Endothelial cell of umbilical vein (primary cell): ENCODE measurements around the gene BRICD5. TPM values are rescaled to one million over a fixed set of nuclear protein-coding genes. Genes with fewer than 3 reads are reported as not detected.

Source experiments
- BruUV-seq: library from RNA; stranded (reverse); fragments of 400-500 nt; replicated peaks from 2 replicates; lab custom pipeline; 2021; lab: Mats Ljungman, UMichigan
- CTCF ChIA-PET: fragments of 300-600, 350-600 bp; sonication (Branson Sonifier 250); formaldehyde crosslinking; loops from one replicate; lab custom pipeline; 2021; ENCODE audit warnings: antibody characterized with exemption, inconsistent platforms; lab: Charles Lee
- POLR2A ChIA-PET: fragments of 300-600, 350-600 bp; sonication (Branson Sonifier 250); formaldehyde crosslinking; loops from one replicate; lab custom pipeline; 2021; ENCODE audit warnings: antibody characterized with exemption, inconsistent platforms; lab: Charles Lee
- DNase-seq: peaks from one replicate; pipeline ENCODE4 v3.0.0-alpha.2; 2011; ENCODE audit warnings: low read depth, low spot score
- FAIRE-seq: peaks from 2 replicates; lab custom pipeline; 2011; peaks lifted over from hg19 to GRCh38; lab: Jason Lieb, UNC
- H2AFZ ChIP-seq: 2 replicates; pipeline ENCODE4 v1.6.0; 2012; ENCODE audit warnings: low read depth, low read length, control low read depth, inconsistent platforms
- H3K27ac ChIP-seq: 2 replicates; pipeline ENCODE4 v1.5.1; 2011; ENCODE audit warnings: low read depth, mild to moderate bottlenecking, control low read depth, low read length, moderate library complexity; ENCODE audit not compliant: insufficient read depth
- H3K27me3 ChIP-seq, 2 experiments: 2 replicates each; pipeline versions ENCODE4 v1.6.0 to v1.6.1; 2011; ENCODE audit warnings: low read length in 2 of 2, mixed read lengths in 1 of 2; ENCODE audit not compliant: control insufficient read depth in 2 of 2, insufficient read depth in 2 of 2
- H3K36me3 ChIP-seq, 2 experiments: 2 replicates in 1 of 2; 3 replicates in 1 of 2; pipeline ENCODE4 v1.5.1; 2011; ENCODE audit warnings: low read length in 2 of 2, mild to moderate bottlenecking in 1 of 2, moderate library complexity in 1 of 2; ENCODE audit not compliant: control insufficient read depth in 2 of 2, insufficient read depth in 2 of 2; ENCODE audit errors: extremely low read depth in 1 of 2
- H3K4me1 ChIP-seq: 3 replicates; pipeline ENCODE4 v1.5.1; 2011; ENCODE audit warnings: mild to moderate bottlenecking, low read length; ENCODE audit not compliant: control insufficient read depth, insufficient read depth; ENCODE audit errors: extremely low read depth
- H3K4me2 ChIP-seq: 2 replicates; pipeline ENCODE4 v1.6.1; 2011; ENCODE audit warnings: low read length, control low read depth, mixed read lengths; ENCODE audit not compliant: insufficient read depth
- H3K4me3 ChIP-seq, 3 experiments: fragments of 200-600 bp in 1 of 3; sonication (generic), shearing (Covaris generic) in 1 of 3; replicated peaks in 1 of 3; 2 replicates each; pipeline ENCODE4 v1.5.1; 2011 to 2016; ENCODE audit warnings: control low read depth in 3 of 3, low read length in 3 of 3, mild to moderate bottlenecking in 2 of 3, inconsistent platforms in 1 of 3, low read depth in 1 of 3, moderate library complexity in 1 of 3; ENCODE audit not compliant: insufficient read depth in 1 of 3
- H3K79me2 ChIP-seq: 2 replicates; pipeline ENCODE4 v1.6.0; 2012; ENCODE audit warnings: low read length, inconsistent platforms; ENCODE audit not compliant: control insufficient read depth, insufficient read depth
- H3K9ac ChIP-seq: replicated peaks from 2 replicates; pipeline ENCODE3; 2011; ENCODE audit warnings: low read length, control low read depth; ENCODE audit not compliant: insufficient read depth; ENCODE audit errors: extremely low read depth
- H3K9me1 ChIP-seq: replicated peaks from 3 replicates; pipeline ENCODE4 v1.6.0; 2011; ENCODE audit warnings: mild to moderate bottlenecking, low read length; ENCODE audit not compliant: control insufficient read depth, insufficient read depth; ENCODE audit errors: extremely low read depth
- H3K9me3 ChIP-seq: replicated peaks from 2 replicates; pipeline ENCODE4 v1.5.1; 2012; ENCODE audit warnings: low read length, inconsistent platforms; ENCODE audit not compliant: control insufficient read depth, insufficient read depth
- H4K20me1 ChIP-seq: replicated peaks from 2 replicates; pipeline ENCODE3; 2011; ENCODE audit warnings: mild to moderate bottlenecking, low read length; ENCODE audit not compliant: control insufficient read depth, insufficient read depth; ENCODE audit errors: extremely low read depth
- EZH2 ChIP-seq: IDR thresholded peaks from 2 replicates; pipeline ENCODE4 v1.6.1; 2012; ENCODE audit warnings: borderline replicate concordance, low read depth, mild to moderate bottlenecking, moderate library complexity, low read length, inconsistent platforms; ENCODE audit not compliant: severe bottlenecking
- FOS ChIP-seq: IDR thresholded peaks from 2 replicates; pipeline ENCODE4 v1.6.1; 2011; ENCODE audit warnings: mild to moderate bottlenecking, low read length, moderate library complexity, borderline replicate concordance; ENCODE audit not compliant: insufficient read depth
- GATA2 ChIP-seq: IDR thresholded peaks from 2 replicates; pipeline ENCODE4 v1.7.0; 2011; ENCODE audit warnings: low read depth, mild to moderate bottlenecking, moderate library complexity, mixed read lengths, low read length; ENCODE audit not compliant: insufficient read length, insufficient read depth
- JUN ChIP-seq: IDR thresholded peaks from 2 replicates; pipeline ENCODE4 v1.6.1; 2011; ENCODE audit warnings: borderline replicate concordance, low read depth; ENCODE audit not compliant: insufficient read length, insufficient read depth
- MYC ChIP-seq: IDR thresholded peaks from one replicate; pipeline ENCODE4 v1.6.1; 2011; ENCODE audit warnings: mild to moderate bottlenecking, low read depth, low read length
- POLR2A ChIP-seq: IDR thresholded peaks from 2 replicates; pipeline ENCODE4 v1.6.1; 2012; ENCODE audit warnings: low read depth, mild to moderate bottlenecking, control low read depth, low read length
- POLR2AphosphoS5 ChIP-seq: IDR thresholded peaks from 2 replicates; pipeline ENCODE4 v1.6.1; 2012; ENCODE audit warnings: low read depth, mild to moderate bottlenecking, control low read depth, low read length, moderate library complexity; ENCODE audit not compliant: insufficient read depth
- dilution Hi-C: fragments of 300-500 bp; cut with MboI; formaldehyde crosslinking; loops from one replicate; pipeline ENCODE4 v1.15.0; 2019; ENCODE audit warnings: low sequenced_read_pairs; ENCODE audit not compliant: extremely low pct_ligation_motif_present
- intact Hi-C: fragments of 100-400 bp; cut with micrococcal nuclease; formaldehyde crosslinking; loops from one replicate; pipeline ENCODE4 v1.10.0; 2022
- polyA plus RNA-seq, 4 experiments: library from polyadenylated mRNA; depleted of rRNA in 3 of 4; stranded (reverse) in 3 of 4; unstranded in 1 of 4; fragments of >200 nt; gene quantifications; 2 replicates each; pipeline versions ENCODE4 v1.2.1 to v1.2.3, GENCODE V29; 2011 to 2012; ENCODE audit warnings: missing spikeins in 1 of 4
- total RNA-seq: library from RNA; stranded (reverse); gene quantifications from 2 replicates; pipeline ENCODE4 v1.2.3, GENCODE V29; 2021
- TF ChIP-seq, protein P1 (sequence below), 2 donors: IDR thresholded peaks; 1 replicate in 1 of 2; 2 replicates in 1 of 2; pipeline ENCODE4 v1.5.1; 2011; ENCODE audit warnings: low read length in 2 of 2, mild to moderate bottlenecking in 2 of 2, moderate library complexity in 2 of 2, control low read depth in 1 of 2, inconsistent platforms in 1 of 2, low read depth in 1 of 2; ENCODE audit not compliant: insufficient read depth in 1 of 2; ENCODE audit errors: extremely low read depth in 1 of 2

The BRICD5 gene
- total and polyA plus RNA-seq, 2 donors (not counting 3 experiments of a cell fraction or from before 2014, with no cell fraction given): 5.6 to 8.4 TPM

DNA sequence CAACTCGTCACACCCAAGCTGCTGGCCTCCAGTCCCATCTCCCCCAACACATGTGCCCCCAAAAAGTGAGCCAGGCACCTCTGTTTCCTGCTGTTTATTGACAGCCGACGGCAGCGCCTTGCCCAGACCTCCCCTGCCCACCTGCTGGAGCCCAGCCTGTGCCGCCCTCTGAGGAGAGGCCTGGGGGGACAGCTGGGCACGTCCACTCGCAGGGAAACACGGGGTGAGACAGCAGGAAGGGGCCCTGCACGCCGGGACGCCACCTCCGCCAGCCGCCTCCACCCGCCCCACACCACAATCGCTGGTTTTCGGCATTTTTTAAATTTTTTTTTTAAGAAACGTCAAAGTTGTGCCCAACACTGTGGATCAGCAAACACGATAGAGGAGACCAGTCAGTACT is 33.6 kb downstream of the BRICD5 start:
- POLR2A ChIA-PET: interaction anchor here (1.1 kb wide), 1 partner anchor 22 kb away, joined by 3 read pairs; the partner anchor contains the start of gene TRAF7

DNA sequence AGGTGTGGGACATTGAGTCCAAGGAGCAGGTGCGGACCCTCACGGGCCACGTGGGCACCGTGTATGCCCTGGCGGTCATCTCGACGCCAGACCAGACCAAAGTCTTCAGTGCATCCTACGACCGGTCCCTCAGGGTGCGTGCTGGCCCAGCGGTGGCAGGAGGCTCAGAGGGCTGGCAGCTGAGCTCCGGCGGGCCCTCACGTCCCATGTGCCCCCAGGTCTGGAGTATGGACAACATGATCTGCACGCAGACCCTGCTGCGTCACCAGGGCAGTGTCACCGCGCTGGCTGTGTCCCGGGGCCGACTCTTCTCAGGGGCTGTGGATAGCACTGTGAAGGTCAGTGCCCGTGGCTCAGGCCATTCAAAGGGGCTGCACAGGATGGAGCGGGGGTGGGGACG is 34.6 kb downstream of the BRICD5 start:
- Histone ChIP-seq H4K20me1 (no peaks in the 10 kb centered on the region), H3K9me1 (no peaks in the 10 kb centered on the region), H3K9me3 (no peaks in the 10 kb centered on the region), H3K36me3 (peaks cover 23 to 46% of the 10 kb centered on the region in 2 experiments), H3K9ac (no peak overlapping the region), H3K4me3 (no peak overlapping the region), H3K27ac (no peak overlapping the region), H3K27me3 (no peaks in the 10 kb centered on the region), H3K79me2 (peaks cover 26% of the 10 kb centered on the region), H3K4me1 (peaks cover 13% of the 10 kb centered on the region), H3K4me2 (no peak overlapping the region), H2AFZ (no peak overlapping the region)
- BruUV-seq: no TSS peak
- intact Hi-C loops: no loop called here
- TF ChIP-seq GATA2: no peak
- TF ChIP-seq MYC: no peak
- TF ChIP-seq, protein P1, sequence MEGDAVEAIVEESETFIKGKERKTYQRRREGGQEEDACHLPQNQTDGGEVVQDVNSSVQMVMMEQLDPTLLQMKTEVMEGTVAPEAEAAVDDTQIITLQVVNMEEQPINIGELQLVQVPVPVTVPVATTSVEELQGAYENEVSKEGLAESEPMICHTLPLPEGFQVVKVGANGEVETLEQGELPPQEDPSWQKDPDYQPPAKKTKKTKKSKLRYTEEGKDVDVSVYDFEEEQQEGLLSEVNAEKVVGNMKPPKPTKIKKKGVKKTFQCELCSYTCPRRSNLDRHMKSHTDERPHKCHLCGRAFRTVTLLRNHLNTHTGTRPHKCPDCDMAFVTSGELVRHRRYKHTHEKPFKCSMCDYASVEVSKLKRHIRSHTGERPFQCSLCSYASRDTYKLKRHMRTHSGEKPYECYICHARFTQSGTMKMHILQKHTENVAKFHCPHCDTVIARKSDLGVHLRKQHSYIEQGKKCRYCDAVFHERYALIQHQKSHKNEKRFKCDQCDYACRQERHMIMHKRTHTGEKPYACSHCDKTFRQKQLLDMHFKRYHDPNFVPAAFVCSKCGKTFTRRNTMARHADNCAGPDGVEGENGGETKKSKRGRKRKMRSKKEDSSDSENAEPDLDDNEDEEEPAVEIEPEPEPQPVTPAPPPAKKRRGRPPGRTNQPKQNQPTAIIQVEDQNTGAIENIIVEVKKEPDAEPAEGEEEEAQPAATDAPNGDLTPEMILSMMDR (IDR thresholded peaks at IDR 0.05; ENCODE audit: extremely low read depth in 1 of 2, insufficient read depth in 1 of 2, low read depth in 1 of 2, low read length in 2 of 2): no peak
- no peak for TF ChIP-seq POLR2A
- TF ChIP-seq EZH2: no peak
- no peak for TF ChIP-seq POLR2AphosphoS5
- no peak for TF ChIP-seq JUN
- no peak for TF ChIP-seq FOS
- CTCF ChIA-PET: no interaction called here
- POLR2A ChIA-PET: no interaction called here
- DNase-seq: no peak
- FAIRE-seq: no peak
- dilution Hi-C loops: no loop called here

More for the DNA sequence above, 33.6 kb downstream of the BRICD5 start:
- no peak for DNase-seq
- H3K9me1 ChIP-seq: no peaks in the 10 kb centered on the region
- H2AFZ ChIP-seq: no peak overlapping the region
- CTCF ChIA-PET: no interaction called here
- dilution Hi-C loops (no loop called here), intact Hi-C loops (no loop called here)
- no peak overlapping the region for H3K4me2 ChIP-seq
- H3K4me1 ChIP-seq: peaks cover 2% of the 10 kb centered on the region
- H3K27me3 ChIP-seq: no peaks in the 10 kb centered on the region
- no peaks in the 10 kb centered on the region for H3K9me3 ChIP-seq
- no peak overlapping the region for H3K27ac ChIP-seq
- peaks cover 16% of the 10 kb centered on the region for H3K79me2 ChIP-seq
- no peaks in the 10 kb centered on the region for H4K20me1 ChIP-seq
- no peak for FAIRE-seq
- peaks cover 18 to 41% of the 10 kb centered on the region in 2 experiments for H3K36me3 ChIP-seq
- H3K9ac ChIP-seq: no peak overlapping the region
- no peak for TF ChIP-seq MYC
- no peak for TF ChIP-seq GATA2
- TF ChIP-seq JUN: no peak
- no peak for TF ChIP-seq EZH2
- BruUV-seq: no TSS peak
- no peak overlapping the region for H3K4me3 ChIP-seq
